SIG-M5 treated with dmso at 0.1 percent for 504 hours (cell line): ENCODE measurements around the gene RAP1GAP.

Experiments used
- DNase-seq: peaks from one replicate; lab custom pipeline; 2025; ENCODE audit not compliant: unreplicated experiment; lab: John Stamatoyannopoulos, UW

Gene RAP1GAP

DNA sequence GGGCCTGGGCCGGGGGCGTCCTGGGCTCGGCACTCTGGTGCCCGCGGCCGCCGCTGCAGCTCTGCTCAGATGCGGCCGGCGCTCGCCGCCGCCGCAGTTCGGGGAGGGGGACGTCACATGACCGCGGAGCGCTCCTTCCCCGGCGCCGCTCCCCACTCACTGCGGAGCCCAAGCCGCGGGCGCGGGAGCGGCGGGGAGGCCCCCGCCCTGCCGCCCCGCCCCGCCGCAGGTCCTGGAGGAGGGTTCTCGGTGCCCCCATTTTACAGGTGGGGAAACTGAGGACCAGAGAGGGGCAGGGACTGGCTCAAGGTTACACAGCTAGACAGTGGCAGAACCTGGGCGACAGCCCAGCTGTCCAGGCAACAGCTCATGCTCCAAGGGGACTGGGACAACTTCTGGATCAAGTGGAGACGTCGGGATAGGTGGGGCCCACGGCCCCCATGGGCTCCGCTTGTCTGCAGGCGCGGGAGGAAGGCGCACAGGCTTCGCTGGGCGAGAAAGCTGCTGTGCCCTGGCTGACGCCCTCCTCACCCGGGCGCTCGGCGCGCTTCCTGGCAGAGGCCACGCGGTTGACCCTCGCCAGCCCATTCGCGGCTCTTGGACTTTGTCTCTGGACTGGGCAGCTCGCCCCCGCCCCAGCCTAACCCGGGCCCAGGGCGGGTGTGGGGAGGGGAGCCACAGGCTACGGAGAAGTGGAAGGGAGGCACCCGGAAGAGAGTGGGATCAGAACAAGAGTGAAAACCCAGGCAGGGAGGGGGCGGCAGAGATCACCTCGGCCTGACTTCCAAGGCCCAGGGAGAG, at the start of gene RAP1GAP:
TSS of gene RAP1GAP (minus strand) at position 100 of the 801 bp plus-strand sequence. CDS start 49,325 bp downstream, outside the sequence.
- DNase-seq, result no peak

- DNase-seq, result no peak
Observed at GRCh38 chr1:21716169-21716568, 47.0 kb upstream of the RAP1GAP start.

DNA sequence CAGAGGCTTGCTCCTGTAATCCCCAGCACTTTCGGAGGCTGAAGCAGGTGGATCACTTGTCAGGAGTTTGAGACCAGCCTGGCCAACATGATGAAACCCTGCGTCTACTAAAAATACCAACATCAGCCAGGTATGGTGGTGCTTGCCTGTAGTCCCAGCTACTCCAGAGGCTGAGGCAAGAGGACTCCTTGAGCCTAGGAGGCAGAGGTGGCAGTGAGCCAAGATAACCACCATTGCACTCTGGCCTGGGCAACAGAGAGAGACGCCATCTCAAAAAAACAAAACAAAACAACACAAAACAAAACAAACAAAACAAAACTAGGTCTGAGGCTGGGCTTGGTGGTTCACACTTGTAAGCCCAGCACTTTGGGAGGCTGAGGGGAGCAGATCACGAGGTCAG, 38.7 kb upstream of the RAP1GAP start:
- DNase-seq, result no peak

DNA sequence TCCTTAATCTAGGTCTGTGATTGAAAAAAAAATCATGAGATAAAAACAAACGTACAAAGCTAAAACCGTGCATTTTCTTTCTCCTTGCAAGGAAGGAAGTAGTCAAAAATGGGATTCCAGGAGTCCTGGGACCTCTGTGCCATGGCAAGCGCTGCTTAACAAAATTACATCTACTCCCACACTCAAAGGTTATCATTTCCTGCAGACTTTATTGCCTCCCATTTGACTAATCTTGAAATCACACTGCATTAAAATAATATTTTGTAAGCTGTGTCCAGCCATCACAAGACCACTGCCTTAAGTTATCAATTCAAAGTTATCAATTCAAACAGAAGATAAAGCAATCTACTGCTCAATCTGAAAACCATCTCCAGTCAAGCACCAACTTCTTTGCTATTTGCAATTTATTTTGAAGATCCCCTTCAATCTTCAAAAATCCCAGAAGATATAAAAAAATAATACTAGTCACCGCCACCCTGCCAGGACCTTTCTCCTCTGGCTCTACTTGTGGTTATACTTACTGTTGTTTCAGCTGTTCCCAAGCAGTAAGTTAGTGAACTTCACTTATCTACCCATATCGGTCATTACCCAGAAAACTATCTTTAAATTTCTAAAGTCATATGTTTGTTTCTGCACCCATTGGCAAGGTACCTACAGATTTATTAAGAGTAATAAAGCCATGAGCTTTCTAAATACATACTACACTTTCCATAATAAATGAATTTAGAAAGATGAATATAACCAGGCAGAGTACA, 38.1 kb upstream of the RAP1GAP start:
- no peak for DNase-seq

DNA sequence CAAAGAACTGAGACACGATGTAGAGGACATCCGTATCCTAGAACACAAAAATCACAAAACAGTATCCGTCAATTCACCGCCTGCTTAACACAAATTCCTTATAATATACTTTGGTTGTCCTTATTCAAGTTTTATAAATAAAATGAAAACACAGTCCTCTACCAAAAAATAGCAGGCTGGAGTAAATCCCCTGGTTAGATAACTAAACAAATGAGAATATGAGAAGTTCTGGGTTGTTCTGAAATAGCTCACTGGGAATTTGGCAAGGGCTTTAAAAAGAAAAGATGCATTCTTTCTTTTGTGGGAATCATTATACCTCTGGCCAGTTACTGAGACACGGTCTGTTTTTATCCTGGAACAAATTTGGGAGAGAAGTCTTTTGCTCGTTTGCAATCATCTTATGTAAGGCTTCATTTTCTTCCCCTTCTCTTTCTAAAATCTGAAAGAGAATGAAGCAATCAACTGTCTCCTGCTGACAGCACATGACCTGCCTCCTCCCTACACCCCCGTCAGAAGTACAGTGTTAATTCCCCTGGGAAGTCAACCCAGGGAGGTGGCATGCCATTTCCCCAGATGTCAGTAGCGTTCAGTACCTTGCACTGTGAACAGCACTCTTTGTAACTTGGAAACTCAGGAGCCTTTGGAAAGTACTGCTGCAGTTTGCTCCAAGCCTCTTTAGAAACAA, 37.1 kb upstream of the RAP1GAP start:
- peak; percentile 13 for DNase-seq

- no peak for DNase-seq
Observed at GRCh38 chr1:21705303-21705980, 36.3 kb upstream of the RAP1GAP start.

DNA sequence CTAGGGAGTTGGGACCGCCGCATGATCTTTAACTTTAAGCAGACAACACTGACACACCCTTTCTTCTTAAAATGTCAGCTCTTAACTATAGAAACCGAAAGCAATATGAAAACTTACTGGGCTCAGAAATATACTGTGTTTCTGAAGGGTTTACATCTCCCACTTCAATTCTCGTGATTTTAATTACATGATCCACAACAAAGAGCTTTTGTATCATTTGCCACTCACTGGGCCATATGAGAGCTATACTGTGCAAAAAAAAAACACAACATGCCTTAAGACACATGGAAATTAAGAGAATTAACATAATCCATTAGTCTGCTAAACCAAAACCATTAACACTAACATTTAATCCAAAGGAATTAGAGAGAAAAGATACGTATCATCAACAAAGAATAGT, 35.0 kb upstream of the RAP1GAP start:
- DNase-seq, result no peak

GRCh38 chr1:21703318-21703963, 34.3 kb upstream of the RAP1GAP start:
- peak; percentile 16 for DNase-seq

DNA sequence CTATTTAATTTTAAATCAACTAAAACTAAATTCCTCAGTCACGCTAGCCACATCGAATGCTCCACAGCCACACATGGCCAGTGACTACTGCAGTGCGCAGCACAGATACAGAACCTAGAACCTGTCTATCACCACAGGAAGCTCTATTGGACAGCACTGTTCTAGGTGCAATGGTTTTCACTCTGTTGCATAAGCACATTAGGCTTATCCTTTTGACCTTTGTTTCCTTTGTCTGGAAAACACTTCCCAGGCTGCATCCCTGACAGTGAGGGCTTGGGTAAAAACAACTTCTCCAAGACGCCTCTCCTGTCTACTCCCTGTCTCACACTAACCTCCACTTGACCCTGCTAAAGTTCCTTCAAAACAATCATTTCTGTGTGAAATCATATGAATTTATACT, 33.6 kb upstream of the RAP1GAP start:
- no peak for DNase-seq

- DNase-seq, result no peak
Observed at GRCh38 chr1:21701401-21701800, 32.2 kb upstream of the RAP1GAP start.

DNA sequence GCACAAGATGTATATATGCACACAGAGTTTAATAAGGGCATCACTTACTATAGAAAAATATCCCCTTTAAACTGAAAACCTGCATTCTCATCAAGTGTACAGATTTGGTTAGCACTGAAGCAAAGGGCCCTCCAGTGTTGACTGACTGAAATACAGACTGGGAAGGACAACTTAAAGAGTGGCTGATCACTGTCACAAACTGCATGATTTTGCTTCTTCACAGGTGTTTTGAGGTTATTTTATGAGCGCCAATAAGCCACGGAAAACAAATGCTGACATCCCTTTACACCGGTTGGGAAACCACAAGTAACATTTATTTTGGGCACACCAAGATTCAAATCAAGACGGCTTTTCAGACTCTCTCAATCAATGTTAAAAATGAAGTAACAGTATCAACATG, 30.9 kb upstream of the RAP1GAP start:
- DNase-seq, result no peak

DNA sequence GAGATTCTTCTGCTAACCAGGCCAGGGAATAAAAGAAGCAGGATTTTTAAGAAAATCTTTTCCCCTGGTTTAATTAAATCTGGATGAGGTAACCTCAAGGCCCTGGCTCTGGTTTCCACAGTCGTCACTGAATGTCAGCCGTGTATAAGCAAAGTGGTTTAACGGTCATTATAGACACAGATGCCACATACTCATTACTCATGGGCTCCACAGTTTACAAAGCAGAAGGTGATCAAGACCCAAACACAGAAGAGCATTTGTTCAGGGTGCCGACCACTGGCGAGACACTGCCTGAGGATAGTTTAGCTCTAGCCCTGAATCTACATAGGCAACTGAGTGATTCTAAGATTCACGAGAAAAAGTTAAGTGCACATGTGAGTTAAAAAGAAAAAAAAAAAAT, 27.8 kb upstream of the RAP1GAP start:
- no peak for DNase-seq

DNA sequence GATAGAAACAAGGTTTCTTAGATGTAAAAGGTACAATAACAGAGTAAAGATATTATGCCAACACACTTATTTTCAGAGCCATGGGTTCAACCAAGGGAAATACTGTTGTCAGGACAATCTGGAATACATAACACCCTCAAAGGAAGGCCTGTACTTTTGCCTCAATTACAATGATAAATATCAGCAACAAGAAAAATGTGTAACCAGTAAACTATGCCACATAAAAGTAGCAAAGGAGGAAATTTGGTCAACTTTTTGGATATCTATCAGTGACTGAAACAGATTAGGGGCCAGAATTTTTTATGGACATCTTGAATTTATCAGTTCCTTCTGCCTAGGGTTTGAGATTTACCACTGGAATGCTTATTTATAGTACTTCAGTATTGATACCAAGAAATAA, 24.6 kb upstream of the RAP1GAP start:
- DNase-seq, result no peak

GRCh38 chr1:21691739-21692138, 22.6 kb upstream of the RAP1GAP start:
- no peak for DNase-seq

GRCh38 chr1:21689661-21690372, 20.7 kb upstream of the RAP1GAP start:
- DNase-seq, result no peak

- DNase-seq, result no peak
Observed at GRCh38 chr1:21687081-21687529, 17.9 kb upstream of the RAP1GAP start.

DNA sequence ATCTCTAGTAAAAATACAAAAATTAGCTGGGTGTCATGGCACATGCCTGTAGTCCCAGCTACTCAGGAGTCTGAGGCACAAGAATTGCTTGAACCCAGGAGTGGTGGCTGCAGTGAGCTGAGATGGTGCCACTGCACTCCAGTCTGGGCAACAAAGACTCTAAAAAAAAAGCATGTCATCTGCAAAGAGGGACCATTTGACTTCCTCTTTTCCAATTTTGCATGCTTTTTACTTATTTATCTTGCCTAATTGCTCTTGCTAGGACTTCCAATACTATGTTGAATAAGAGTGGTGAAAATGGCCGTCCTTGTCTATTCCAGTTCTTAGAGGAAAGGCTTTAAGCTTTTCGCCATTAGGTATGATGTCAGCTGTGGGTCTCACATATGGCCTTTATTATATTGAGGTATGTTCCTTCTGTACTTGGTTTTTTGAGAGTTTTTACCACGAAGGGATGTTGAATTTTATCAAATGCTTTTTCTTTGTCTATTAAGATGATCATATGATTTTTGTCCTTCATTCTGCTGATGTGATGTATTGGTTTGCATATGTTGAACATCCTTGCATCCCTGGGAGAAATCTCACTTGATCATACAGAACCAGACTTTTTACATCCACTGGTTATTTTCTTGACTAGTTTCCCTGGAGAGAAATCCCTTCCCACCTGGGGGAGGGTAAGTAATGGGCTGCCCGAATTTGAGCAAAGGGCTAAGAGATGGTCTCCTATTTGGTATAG, 17.0 kb upstream of the RAP1GAP start:
- DNase-seq, result peak; percentile 23

DNA sequence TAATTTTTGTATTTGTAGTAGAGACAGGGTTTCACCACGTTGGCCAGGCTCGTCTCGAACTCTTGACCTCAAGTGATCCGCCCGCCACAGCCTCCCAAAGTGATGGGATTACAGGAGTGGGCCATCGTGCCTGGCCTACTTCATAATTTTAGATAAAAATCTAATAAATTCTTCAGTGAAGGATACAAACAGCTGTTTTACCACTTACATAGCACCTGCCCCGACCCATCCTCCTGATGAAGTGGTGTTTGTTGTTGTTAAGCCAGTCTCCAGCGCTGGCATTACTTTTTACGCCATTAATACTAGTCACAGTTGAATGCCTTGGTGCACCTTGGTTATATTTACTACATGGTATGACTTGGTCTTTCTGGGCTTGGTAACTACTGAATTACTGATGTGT, 12.3 kb upstream of the RAP1GAP start:
- no peak for DNase-seq

GRCh38 chr1:21680918-21681317, 11.8 kb upstream of the RAP1GAP start:
- DNase-seq, result no peak
